DMS53 (cell line): ENCODE results near the gene RBM43.

Experiments
- DNase-seq: peaks from one replicate; lab custom pipeline; 2025; lab: John Stamatoyannopoulos, UW

The RBM43 gene

DNA sequence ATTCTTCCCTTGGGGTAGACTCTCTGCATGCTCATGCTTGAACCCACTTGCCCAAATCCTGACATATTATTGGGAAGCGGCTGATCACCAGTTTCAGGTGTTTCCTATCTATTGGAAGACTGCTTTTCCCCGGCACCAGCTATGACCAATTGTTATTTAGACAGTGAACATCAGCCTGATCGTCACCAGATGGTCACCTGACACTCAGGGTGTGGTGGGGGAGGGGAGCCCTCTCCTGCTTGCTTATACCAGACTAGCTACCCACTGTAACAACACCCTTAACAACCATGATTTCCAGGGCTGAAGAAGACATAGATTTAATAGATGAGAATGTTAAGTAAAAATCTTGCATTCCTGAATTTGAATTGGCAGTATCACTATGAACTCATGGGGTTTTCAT lies 44.3 kb downstream of the RBM43 start:
- DNase-seq = no peak

DNA sequence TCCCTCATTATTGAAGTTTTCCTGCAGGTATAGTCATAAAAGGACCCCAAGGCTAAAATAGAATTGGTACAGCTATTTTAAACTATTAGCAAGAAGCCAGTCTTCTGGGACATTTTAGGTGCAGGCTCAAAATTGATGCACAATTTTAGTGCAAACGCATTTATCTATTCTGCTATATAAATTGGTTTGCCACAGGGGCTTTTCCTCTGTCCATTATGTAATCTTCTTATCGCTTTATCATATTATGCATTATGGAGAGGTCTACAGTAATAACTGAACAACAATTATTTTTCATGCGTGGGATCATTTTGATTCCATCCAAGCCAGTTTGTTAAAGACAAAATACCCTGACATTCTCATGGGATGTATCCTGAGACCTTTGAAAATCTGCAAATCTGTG lies 54.6 kb downstream of the RBM43 start:
- DNase-seq = no peak

DNA sequence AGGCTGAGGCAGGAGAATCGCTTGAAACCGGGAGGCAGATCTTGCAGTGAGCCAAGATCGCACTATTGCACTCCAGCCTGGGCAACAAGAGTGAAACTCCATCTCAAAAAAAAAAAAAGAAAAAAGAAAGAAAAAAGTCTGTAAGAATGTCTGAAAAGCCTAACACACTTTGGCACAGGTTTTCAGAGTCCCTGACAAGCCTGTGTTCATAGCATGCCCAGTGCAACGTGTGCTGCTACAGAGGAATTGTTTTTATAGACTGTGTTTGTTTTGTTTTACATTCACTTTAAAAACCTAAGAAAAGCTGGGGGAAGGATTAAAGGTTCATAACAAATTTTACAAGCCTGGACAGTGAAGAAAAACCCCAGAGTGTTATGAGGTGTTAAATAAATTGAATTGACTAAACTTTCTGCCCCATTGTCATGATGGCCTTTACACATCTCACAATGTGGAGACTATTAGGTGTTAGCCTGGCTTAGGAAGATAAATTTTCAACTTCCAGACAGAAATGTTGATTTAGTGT lies 55.2 kb downstream of the RBM43 start:
- no peak for DNase-seq

DNA sequence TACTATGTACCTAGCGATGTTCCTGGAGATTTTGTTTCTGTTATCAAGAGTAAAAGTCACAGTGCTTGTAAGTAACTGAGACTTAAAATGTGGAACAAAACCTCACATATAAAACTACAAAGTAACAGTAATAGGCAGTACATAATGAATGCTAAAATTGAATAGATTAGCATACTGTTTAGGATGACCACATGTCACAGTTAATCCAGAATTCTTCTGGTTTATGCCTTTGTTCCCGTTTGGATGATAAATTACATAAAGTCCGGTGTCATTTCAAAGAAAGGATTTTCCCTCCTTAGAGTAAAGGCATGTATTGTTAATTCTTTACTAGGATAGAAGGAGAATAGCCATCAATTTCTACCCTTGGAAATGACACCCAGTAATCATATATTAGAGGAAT lies 56.1 kb downstream of the RBM43 start:
- DNase-seq = no peak

DNA sequence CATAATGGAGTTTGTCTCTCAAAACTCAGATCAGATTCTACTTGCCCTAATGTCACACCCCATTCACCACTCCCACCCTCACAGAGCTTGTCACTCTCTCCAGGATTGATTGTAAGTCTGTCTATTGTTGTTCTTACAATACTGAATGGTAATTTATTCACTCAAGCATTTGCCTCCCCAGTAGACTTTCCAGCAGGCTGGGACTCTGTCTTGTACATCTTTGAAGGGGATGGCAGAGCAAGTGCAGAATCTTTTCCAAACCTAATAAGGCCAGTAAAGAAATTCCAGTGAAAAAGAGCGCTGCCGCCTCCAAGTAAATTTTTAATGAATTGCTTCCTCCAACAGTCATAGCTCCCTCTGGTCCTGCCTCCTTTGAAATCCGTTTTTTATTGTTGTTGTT lies 56.9 kb downstream of the RBM43 start:
- DNase-seq = no peak

DNA sequence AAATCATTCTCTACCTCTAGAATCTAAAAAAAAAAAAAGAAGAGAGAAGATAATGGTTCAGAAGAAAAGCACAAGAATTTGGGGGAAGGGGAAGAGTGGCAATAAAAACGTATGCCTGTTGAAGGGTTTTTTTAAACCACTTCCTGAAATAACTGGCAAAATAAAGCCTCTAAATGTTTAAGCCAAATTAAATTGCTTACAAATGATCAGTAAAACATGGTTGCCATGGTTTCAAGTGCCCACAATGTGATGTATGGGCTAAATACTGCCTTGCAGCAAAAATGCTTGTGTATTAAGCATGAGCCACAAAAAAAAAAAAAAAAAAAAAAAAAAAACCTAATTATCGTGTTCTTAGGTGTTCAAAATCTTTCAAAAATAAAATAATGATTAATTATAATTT lies 60.8 kb downstream of the RBM43 start:
- no peak for DNase-seq

DNA sequence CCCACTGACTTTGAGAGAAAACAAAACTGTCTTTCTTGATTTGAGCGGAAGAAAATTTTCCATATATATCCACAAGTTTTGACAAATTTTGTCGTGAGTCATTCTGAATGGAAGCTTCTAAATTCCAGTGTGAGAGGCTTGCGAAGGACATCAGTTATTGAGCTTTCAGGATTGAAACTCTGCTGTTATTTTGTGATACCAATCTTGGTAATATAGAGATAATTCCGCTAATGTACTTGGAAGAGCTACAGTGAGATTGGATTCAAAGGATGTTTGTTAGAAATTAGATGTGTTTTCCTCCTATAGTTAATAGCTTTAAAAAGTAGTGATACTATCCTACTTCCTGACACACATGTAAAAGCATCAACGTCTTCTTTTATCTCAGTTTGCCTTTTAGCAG lies 61.4 kb downstream of the RBM43 start:
- no peak for DNase-seq

DNA sequence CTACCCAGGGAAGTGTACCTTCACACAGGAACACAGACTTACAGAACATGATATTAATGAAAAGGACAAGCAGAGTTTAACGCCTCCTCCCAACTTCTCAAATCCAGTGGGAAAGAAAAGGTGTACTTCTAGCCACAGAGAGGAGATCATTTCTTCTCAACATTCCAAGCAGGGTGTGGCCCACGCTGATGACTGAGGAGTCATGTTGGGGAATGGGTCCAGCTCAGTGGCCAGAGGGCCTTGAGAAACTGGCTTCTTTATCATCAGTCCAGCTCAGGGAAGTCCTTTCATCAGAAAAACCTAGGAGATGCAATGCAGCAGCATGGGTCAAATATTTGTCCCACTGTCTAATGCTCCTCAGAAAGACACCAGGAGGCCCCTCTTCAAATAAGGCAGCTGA lies 63.0 kb downstream of the RBM43 start:
- no peak for DNase-seq
